ENCODE results near the gene GARS1. TPM values are rescaled to one million over a fixed set of nuclear protein-coding genes. Genes with fewer than 3 reads are reported as not detected.

Gene GARS1
- total and polyA plus RNA-seq, 9 of the 15 experiments (the other 6 are each of a cell fraction or from before 2014, with no cell fraction given), result 142 to 769 (median 272) TPM

DNA sequence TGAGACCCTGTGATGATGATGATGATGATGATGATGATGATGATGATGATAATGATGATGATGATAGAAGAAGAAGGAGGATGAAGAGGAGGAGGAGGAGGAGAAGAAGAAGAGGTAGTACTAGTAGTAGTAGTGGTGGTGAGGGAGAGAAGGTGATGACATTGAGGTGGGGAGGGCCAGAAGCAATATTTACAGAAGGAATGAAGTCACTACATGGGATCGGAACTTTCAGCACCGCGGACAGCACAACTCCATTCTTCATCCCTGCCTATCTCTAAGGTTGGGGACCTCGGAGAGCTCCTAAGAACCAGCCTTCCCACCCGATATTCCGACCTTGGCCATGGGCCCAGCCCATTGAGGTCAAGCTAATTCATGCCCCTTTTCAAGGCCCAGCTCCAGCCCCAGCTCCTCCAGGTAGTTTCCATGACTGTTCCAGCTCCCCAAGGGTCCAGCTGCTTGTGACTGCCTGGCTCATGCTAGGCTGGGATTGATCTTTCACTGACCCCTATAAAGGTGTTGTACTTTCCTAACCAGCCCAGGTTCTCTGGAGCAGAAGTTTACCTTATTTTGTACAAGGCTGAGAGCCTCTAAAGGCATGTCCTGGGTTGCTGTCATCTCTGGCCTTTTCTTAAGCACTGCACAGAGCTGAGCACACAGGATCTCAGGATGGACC is 77.3 kb downstream of the GARS1 start (continued):
- TF ChIP-seq ZNF184 (CRISPR knock-in tag; IDR thresholded peaks at IDR 0.05), result no peak
- TF ChIP-seq KDM1A (IDR thresholded peaks at IDR 0.05), result no peak
- no peak for TF ChIP-seq TAF7 (tag; IDR thresholded peaks at IDR 0.05)
- no peak for TF ChIP-seq ZNF830 (CRISPR knock-in tag; IDR thresholded peaks at IDR 0.05)
- no peak for TF ChIP-seq ZC3H11A (IDR thresholded peaks at IDR 0.05; ENCODE audit: low read depth, low read length)
- TF ChIP-seq, protein P1, sequence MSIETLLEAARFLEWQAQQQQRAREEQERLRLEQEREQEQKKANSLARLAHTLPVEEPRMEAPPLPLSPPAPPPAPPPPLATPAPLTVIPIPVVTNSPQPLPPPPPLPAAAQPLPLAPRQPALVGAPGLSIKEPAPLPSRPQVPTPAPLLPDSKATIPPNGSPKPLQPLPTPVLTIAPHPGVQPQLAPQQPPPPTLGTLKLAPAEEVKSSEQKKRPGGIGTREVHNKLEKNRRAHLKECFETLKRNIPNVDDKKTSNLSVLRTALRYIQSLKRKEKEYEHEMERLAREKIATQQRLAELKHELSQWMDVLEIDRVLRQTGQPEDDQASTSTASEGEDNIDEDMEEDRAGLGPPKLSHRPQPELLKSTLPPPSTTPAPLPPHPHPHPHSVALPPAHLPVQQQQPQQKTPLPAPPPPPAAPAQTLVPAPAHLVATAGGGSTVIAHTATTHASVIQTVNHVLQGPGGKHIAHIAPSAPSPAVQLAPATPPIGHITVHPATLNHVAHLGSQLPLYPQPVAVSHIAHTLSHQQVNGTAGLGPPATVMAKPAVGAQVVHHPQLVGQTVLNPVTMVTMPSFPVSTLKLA (conservative IDR thresholded peaks at IDR 0.05), result peak; percentile 33 to 79; a peak in 2 of 4 replicates
- TF ChIP-seq ZNF696 (CRISPR knock-in tag; conservative IDR thresholded peaks at IDR 0.05), result no peak
- no peak for TF ChIP-seq FIP1L1 (IDR thresholded peaks at IDR 0.05; ENCODE audit: low read depth, low read length, poor library complexity, severe bottlenecking)
- no peak for TF ChIP-seq TGIF2 (CRISPR knock-in tag; IDR thresholded peaks at IDR 0.05)
- no peak for TF ChIP-seq ZNF408 (CRISPR knock-in tag; IDR thresholded peaks at IDR 0.05; ENCODE audit: low read depth)
- TF ChIP-seq NBN (IDR thresholded peaks at IDR 0.05; ENCODE audit: low read depth), result no peak
- peak; percentile 88 for TF ChIP-seq LCOR (CRISPR knock-in tag; IDR thresholded peaks at IDR 0.05)
- TF ChIP-seq, protein P2, sequence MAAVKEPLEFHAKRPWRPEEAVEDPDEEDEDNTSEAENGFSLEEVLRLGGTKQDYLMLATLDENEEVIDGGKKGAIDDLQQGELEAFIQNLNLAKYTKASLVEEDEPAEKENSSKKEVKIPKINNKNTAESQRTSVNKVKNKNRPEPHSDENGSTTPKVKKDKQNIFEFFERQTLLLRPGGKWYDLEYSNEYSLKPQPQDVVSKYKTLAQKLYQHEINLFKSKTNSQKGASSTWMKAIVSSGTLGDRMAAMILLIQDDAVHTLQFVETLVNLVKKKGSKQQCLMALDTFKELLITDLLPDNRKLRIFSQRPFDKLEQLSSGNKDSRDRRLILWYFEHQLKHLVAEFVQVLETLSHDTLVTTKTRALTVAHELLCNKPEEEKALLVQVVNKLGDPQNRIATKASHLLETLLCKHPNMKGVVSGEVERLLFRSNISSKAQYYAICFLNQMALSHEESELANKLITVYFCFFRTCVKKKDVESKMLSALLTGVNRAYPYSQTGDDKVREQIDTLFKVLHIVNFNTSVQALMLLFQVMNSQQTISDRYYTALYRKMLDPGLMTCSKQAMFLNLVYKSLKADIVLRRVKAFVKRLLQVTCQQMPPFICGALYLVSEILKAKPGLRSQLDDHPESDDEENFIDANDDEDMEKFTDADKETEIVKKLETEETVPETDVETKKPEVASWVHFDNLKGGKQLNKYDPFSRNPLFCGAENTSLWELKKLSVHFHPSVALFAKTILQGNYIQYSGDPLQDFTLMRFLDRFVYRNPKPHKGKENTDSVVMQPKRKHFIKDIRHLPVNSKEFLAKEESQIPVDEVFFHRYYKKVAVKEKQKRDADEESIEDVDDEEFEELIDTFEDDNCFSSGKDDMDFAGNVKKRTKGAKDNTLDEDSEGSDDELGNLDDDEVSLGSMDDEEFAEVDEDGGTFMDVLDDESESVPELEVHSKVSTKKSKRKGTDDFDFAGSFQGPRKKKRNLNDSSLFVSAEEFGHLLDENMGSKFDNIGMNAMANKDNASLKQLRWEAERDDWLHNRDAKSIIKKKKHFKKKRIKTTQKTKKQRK (IDR thresholded peaks at IDR 0.05; ENCODE audit: borderline replicate concordance, low read depth, low read length), result no peak
- TF ChIP-seq NCOA1 (IDR thresholded peaks at IDR 0.05; ENCODE audit: low read depth), result peak; percentile 99
- TF ChIP-seq, protein P3, sequence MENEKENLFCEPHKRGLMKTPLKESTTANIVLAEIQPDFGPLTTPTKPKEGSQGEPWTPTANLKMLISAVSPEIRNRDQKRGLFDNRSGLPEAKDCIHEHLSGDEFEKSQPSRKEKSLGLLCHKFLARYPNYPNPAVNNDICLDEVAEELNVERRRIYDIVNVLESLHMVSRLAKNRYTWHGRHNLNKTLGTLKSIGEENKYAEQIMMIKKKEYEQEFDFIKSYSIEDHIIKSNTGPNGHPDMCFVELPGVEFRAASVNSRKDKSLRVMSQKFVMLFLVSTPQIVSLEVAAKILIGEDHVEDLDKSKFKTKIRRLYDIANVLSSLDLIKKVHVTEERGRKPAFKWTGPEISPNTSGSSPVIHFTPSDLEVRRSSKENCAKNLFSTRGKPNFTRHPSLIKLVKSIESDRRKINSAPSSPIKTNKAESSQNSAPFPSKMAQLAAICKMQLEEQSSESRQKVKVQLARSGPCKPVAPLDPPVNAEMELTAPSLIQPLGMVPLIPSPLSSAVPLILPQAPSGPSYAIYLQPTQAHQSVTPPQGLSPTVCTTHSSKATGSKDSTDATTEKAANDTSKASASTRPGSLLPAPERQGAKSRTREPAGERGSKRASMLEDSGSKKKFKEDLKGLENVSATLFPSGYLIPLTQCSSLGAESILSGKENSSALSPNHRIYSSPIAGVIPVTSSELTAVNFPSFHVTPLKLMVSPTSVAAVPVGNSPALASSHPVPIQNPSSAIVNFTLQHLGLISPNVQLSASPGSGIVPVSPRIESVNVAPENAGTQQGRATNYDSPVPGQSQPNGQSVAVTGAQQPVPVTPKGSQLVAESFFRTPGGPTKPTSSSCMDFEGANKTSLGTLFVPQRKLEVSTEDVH (IDR thresholded peaks at IDR 0.05; ENCODE audit: low read depth, partially characterized antibody), result no peak
- TF ChIP-seq, protein P4, sequence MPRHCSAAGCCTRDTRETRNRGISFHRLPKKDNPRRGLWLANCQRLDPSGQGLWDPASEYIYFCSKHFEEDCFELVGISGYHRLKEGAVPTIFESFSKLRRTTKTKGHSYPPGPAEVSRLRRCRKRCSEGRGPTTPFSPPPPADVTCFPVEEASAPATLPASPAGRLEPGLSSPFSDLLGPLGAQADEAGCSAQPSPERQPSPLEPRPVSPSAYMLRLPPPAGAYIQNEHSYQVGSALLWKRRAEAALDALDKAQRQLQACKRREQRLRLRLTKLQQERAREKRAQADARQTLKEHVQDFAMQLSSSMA (CRISPR knock-in tag; IDR thresholded peaks at IDR 0.05), result no peak
- TF ChIP-seq ZNF3 (CRISPR knock-in tag; IDR thresholded peaks at IDR 0.05), result no peak
- no peak for TF ChIP-seq FOXK2 (conservative IDR thresholded peaks at IDR 0.05 in 1 of 2, IDR thresholded peaks at IDR 0.05 in 1 of 2; ENCODE audit: low read depth in 2 of 2)
- TF ChIP-seq SMARCB1 (IDR thresholded peaks at IDR 0.05; ENCODE audit: insufficient read length, low read depth), result no peak
- no peak for TF ChIP-seq NEUROD1 (IDR thresholded peaks at IDR 0.05; ENCODE audit: borderline replicate concordance, low read depth, low read length, partially characterized antibody)
- no peak for TF ChIP-seq KDM5B (IDR thresholded peaks at IDR 0.05; ENCODE audit: insufficient replicate concordance, low read depth, low read length)
